Measurements from ENCODE around the gene MCIDAS.
A peak's percentile ranks its signal among the peaks of the same experiment; 100 is the strongest.

DNA sequence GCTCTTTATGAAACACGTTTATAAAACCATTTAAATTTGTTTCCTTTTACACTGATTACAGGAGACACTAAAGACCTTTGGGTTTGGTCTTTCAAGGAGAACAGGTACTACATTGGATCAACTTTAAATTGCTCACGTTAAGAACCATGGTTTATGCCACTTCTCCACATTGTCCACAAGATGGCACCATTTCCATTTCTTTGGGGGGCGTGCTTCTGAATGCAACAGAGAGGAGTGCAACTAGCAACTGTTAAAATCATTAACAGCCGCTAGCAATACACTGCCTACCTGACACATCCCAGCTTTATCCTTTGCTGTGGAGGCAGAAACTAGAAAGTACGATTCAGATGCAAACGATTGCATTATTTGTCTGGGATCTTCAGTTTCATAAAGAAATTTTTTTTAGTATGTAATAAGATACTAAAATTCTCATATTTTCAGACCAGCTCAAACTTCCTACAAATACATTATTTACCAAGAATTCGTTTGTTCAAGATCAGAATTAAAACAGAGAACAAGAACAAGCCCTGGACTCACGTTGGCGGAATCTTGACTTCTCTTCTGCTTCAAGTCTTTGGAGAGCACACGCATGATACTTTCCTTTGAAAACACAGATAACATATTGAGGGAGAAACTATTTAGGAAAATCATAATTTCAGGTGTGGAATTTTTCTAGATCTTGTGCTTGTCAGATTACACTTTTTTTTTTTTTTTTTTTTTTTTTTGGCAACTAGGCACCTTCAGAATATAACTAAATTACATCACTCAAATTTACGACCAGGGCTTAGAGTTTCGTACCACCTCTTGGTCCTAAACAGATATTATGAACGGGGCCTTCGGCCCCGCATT is 54.8 kb downstream of the MCIDAS start:
- TF ChIP-seq, protein P1, sequence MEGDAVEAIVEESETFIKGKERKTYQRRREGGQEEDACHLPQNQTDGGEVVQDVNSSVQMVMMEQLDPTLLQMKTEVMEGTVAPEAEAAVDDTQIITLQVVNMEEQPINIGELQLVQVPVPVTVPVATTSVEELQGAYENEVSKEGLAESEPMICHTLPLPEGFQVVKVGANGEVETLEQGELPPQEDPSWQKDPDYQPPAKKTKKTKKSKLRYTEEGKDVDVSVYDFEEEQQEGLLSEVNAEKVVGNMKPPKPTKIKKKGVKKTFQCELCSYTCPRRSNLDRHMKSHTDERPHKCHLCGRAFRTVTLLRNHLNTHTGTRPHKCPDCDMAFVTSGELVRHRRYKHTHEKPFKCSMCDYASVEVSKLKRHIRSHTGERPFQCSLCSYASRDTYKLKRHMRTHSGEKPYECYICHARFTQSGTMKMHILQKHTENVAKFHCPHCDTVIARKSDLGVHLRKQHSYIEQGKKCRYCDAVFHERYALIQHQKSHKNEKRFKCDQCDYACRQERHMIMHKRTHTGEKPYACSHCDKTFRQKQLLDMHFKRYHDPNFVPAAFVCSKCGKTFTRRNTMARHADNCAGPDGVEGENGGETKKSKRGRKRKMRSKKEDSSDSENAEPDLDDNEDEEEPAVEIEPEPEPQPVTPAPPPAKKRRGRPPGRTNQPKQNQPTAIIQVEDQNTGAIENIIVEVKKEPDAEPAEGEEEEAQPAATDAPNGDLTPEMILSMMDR (IDR thresholded peaks at IDR 0.05; ENCODE audit: borderline replicate concordance, extremely low read depth, low read length, poor library complexity, severe bottlenecking): peak; percentile 96
- no peak for TF ChIP-seq EZH2 (IDR thresholded peaks at IDR 0.05; ENCODE audit: borderline replicate concordance, low read depth, low read length, severe bottlenecking)

Data from DND-41 (cell line).